ENCODE measurements around the gene CALD1.

The CALD1 gene

DNA sequence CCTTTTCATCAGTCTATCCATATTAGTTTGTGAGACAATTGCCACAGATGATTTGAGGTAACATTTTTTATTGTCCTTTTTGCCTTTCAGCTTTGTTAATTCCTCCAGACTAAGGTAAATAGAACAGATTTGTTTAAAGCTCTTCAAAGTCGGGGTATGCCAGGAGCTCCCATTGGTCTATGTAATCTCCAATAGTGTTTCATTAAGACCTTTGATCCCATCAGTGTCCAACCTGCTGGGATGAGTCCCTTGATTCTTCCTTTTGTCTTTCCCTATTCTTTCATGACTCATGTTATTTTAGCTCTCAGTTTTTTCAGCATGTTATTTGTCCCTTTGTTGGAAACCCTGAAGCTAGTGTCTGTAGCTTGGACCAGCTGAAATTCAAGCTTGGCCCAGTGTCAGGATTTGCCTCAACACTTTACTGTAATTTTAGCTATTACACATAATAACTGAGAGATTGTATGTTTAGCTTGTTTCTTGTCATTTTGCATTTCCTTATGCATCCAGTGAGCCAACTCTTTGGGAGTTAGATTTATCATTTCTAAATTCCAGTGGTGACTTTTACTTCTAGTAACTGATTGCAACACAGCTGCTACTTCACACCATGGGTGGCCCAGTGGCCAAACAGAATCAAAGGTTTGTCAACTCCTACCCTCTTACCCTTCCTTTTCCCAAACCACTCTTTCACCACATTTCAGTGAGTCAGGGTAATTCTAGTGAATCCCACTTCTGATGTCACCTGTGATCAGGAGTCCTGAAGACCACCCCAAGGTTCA is 222.1 kb downstream of the CALD1 start:
- no peak for DNase-seq (ENCODE audit: low read depth)

- DNase-seq (ENCODE audit: low read depth), result no peak
Measured at GRCh38 chr7:135012229-135012628, 232.8 kb downstream of the CALD1 start.

Measured in stimulated activated CD8-positive, alpha-beta memory T cell treated with anti-CD3 and anti-CD28 coated beads, Interleukin-12 subunit alpha, Interleukin-12 subunit beta, amount 100 ng/mL, for 4 hours (primary cell).